Measurements from ENCODE around the gene CIAO2A.

DNA sequence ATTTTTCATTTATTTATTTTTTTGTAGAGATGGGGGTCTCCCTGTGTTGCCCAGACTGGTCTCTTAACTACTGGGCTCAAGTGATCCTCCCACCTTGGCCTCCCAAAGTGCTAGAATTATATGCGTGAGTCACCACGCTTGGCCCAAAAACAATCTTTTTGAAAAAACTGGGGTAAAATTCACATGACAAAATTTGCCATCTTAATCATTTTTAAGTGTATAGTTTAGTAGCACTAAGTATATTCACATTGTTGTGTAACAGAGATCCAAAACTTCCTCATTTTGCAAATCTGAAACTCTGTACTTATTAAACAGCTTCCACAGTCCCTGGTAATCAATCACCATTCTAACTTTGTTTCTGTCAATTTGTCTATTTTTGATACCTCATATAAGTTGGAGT lies 7.3 kb upstream of the CIAO2A start:
- TF ChIP-seq, protein P1, sequence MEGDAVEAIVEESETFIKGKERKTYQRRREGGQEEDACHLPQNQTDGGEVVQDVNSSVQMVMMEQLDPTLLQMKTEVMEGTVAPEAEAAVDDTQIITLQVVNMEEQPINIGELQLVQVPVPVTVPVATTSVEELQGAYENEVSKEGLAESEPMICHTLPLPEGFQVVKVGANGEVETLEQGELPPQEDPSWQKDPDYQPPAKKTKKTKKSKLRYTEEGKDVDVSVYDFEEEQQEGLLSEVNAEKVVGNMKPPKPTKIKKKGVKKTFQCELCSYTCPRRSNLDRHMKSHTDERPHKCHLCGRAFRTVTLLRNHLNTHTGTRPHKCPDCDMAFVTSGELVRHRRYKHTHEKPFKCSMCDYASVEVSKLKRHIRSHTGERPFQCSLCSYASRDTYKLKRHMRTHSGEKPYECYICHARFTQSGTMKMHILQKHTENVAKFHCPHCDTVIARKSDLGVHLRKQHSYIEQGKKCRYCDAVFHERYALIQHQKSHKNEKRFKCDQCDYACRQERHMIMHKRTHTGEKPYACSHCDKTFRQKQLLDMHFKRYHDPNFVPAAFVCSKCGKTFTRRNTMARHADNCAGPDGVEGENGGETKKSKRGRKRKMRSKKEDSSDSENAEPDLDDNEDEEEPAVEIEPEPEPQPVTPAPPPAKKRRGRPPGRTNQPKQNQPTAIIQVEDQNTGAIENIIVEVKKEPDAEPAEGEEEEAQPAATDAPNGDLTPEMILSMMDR (IDR thresholded peaks at IDR 0.05) = no peak
- TF ChIP-seq ZFX (IDR thresholded peaks at IDR 0.05; ENCODE audit: borderline replicate concordance) = no peak
